OCI-LY7 (cell line): ENCODE data around the gene CERK.

Experiments used
- EZH2phosphoT487 ChIP-seq: fragments of 200-600 bp; sonication (generic); IDR thresholded peaks from 2 replicates; pipeline ENCODE4 v1.6.1; 2018; ENCODE audit warnings: low read depth, borderline replicate concordance, mild to moderate bottlenecking, mixed run types, antibody characterized with exemption, low read length, moderate library complexity, mixed read lengths
- TF ChIP-seq, protein P1 (sequence below): fragments of 200-600 bp; sonication (generic); conservative IDR thresholded peaks from 2 replicates; pipeline ENCODE4 v1.5.1; 2014; ENCODE audit warnings: mild to moderate bottlenecking, antibody characterized with exemption, low read length, moderate library complexity, mixed read lengths

DNA sequence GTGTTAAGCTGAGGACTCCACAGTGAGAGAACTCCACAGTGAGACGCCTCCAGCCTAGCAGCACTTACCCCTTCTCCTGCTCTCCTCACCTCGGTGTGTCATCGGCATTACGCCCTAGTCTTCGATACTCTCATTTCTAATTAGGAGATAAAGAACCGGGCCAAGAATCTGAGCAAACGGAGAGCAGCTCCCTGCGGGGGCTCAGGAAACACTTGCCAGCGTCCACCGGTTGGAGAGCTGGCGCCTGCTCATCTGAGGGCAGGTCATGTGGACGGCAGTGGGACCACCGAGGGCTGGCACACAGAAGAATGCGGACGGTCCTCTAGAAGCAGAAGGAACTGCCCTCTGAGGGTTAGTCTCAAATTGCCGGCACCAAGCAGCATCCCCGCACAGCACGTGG lies 13.0 kb downstream of the CERK start:
- TF ChIP-seq, protein P1, sequence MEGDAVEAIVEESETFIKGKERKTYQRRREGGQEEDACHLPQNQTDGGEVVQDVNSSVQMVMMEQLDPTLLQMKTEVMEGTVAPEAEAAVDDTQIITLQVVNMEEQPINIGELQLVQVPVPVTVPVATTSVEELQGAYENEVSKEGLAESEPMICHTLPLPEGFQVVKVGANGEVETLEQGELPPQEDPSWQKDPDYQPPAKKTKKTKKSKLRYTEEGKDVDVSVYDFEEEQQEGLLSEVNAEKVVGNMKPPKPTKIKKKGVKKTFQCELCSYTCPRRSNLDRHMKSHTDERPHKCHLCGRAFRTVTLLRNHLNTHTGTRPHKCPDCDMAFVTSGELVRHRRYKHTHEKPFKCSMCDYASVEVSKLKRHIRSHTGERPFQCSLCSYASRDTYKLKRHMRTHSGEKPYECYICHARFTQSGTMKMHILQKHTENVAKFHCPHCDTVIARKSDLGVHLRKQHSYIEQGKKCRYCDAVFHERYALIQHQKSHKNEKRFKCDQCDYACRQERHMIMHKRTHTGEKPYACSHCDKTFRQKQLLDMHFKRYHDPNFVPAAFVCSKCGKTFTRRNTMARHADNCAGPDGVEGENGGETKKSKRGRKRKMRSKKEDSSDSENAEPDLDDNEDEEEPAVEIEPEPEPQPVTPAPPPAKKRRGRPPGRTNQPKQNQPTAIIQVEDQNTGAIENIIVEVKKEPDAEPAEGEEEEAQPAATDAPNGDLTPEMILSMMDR, result no peak
- TF ChIP-seq EZH2phosphoT487, result no peak
